ENCODE data around the gene C6orf163.

The C6orf163 gene

GRCh38 chr6:87391334-87391733, 46.7 kb downstream of the C6orf163 start:
- peak; percentile 43 for TF ChIP-seq CTCF (IDR thresholded peaks at IDR 0.05; ENCODE audit: control insufficient read depth, extremely low read depth, insufficient read depth)
- H3K4me3 ChIP-seq (ENCODE audit: low read depth, low read length): no peak overlapping the region
- DNase-seq (ENCODE audit: low read depth): no peak

- no peak overlapping the region for H3K4me3 ChIP-seq (ENCODE audit: low read depth, low read length)
- no peak for DNase-seq (ENCODE audit: low read depth)
- TF ChIP-seq CTCF (IDR thresholded peaks at IDR 0.05; ENCODE audit: control insufficient read depth, extremely low read depth, insufficient read depth): peak; percentile 25; the same call in 1 of the 2 replicates
Observed at GRCh38 chr6:87393026-87393622, 48.5 kb downstream of the C6orf163 start.

GRCh38 chr6:87395431-87395830, 50.8 kb downstream of the C6orf163 start:
- DNase-seq (ENCODE audit: low read depth): no peak
- no peak overlapping the region for H3K4me3 ChIP-seq (ENCODE audit: low read depth, low read length)
- no peak for TF ChIP-seq CTCF (IDR thresholded peaks at IDR 0.05; ENCODE audit: control insufficient read depth, extremely low read depth, insufficient read depth)

- TF ChIP-seq CTCF (IDR thresholded peaks at IDR 0.05; ENCODE audit: control insufficient read depth, extremely low read depth, insufficient read depth): no peak
- H3K4me3 ChIP-seq (ENCODE audit: low read depth, low read length): no peak overlapping the region
- no peak for DNase-seq (ENCODE audit: low read depth)
Observed at GRCh38 chr6:87396595-87397392, 52.2 kb downstream of the C6orf163 start.

GRCh38 chr6:87397656-87398055, 53.0 kb downstream of the C6orf163 start:
- no peak overlapping the region for H3K4me3 ChIP-seq (ENCODE audit: low read depth, low read length)
- DNase-seq (ENCODE audit: low read depth): no peak
- no peak for TF ChIP-seq CTCF (IDR thresholded peaks at IDR 0.05; ENCODE audit: control insufficient read depth, extremely low read depth, insufficient read depth)

GRCh38 chr6:87401832-87402231, 57.2 kb downstream of the C6orf163 start:
- DNase-seq (ENCODE audit: low read depth): no peak
- H3K4me3 ChIP-seq (ENCODE audit: low read depth, low read length): no peak overlapping the region
- TF ChIP-seq CTCF (IDR thresholded peaks at IDR 0.05; ENCODE audit: control insufficient read depth, extremely low read depth, insufficient read depth): no peak

Data from LNCaP clone FGC (cell line).